Effector memory CD4-positive, alpha-beta T cell (primary cell): ENCODE measurements around the gene SCLY.
"Not testable (repeated sequence)": the region's sequence is repeated elsewhere in the genome, so short reads cannot be mapped to it uniquely, and the experiment has no call there.

Experiments used
- DNase-seq, 3 donors: peaks; one replicate each; pipeline ENCODE4 v3.0.0-alpha.2; 2020
- H3K27ac ChIP-seq: 2 replicates; pipeline ENCODE4 v1.7.0; 2013; ENCODE audit warnings: mild to moderate bottlenecking, low read length, moderate library complexity; ENCODE audit not compliant: insufficient read depth, poor library complexity, severe bottlenecking
- H3K27me3 ChIP-seq: replicated peaks from 2 replicates; pipeline ENCODE4 v1.7.0; 2013; ENCODE audit warnings: mild to moderate bottlenecking, low read length; ENCODE audit not compliant: insufficient read depth, control insufficient read depth, poor library complexity, severe bottlenecking
- H3K36me3 ChIP-seq: 2 replicates; pipeline ENCODE4 v1.7.0; 2013; ENCODE audit warnings: mild to moderate bottlenecking, low read length, moderate library complexity; ENCODE audit not compliant: control insufficient read depth, insufficient read depth
- H3K4me1 ChIP-seq: 2 replicates; pipeline ENCODE4 v1.7.0; 2013; ENCODE audit warnings: low read length, mild to moderate bottlenecking; ENCODE audit not compliant: control insufficient read depth, insufficient read depth, poor library complexity, severe bottlenecking
- H3K4me3 ChIP-seq: 2 replicates; pipeline ENCODE4 v1.7.0; 2013; ENCODE audit warnings: low read length, low read depth, mild to moderate bottlenecking; ENCODE audit not compliant: insufficient read depth, poor library complexity, severe bottlenecking
- H3K9me3 ChIP-seq: 2 replicates; pipeline ENCODE4 v1.7.0; 2013; ENCODE audit warnings: mild to moderate bottlenecking, low read length, moderate library complexity; ENCODE audit not compliant: control insufficient read depth

Gene SCLY

DNA sequence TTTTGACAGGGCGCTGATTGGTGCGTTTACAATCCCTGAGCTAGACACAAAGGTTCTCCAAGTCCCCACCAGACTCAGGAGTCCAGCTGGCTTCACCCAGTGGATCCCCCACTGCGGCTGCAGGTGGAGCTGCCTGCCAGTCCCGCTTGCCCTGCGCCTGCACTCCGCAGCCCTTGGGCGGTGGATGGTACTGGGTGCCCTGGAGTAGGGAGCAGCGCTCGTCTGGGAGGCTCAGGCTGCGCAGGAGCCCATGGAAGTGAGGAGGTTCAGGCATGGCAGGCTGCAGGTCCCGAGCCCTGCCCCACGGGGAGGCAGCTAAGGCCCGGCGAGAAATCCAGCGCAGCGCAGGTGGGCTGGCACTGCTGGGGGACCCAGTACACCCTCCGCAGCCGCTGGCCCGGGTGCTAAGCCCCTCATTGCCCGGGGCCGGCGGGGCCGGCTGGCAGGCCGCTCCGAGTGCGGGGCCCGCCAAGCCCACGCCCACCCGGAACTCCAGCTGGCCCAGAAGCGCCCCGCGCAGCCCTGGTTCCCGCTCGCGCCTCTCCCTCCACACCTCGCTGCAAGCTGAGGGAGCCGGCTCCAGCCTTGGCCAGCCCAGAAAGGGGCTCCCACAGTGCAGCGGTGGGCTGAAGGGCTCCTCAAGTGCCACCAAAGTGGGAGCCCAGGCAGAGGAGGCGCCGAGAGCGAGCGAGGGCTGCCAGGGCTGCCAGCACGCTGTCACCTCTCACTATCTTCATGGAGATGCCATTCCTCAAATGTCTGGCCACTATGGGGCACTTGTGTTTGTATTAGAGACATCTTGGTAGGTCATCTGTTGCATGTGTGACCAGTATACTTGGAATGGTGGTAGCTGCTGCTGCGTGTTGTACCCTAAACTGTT lies 2.9 kb upstream of the SCLY start:
- not testable (repeated sequence) for H3K36me3 ChIP-seq, DNase-seq, H3K4me1 ChIP-seq, H3K27me3 ChIP-seq, H3K4me3 ChIP-seq, H3K9me3 ChIP-seq, H3K27ac ChIP-seq

DNA sequence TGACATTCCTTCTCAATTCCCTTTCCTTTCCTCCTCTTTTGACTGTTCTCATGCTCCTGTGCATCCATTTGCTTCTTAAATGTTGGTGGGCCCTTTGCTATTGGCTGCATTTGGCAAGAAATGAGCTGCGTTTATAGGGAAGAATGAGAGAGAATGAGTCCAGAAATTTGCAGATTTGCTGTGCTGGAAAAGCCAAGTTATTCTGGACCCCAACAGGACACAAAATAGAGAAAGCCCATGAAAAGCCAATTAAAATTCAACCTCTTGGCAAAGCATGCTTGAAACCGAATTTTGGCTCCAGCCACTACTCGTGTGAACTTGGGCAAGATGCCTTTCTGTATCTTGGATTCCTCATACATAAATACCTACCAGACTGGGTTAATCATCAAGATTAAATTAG lies 1.3 kb upstream of the SCLY start:
- Histone ChIP-seq H3K4me3 (no peak overlapping the region), H3K36me3 (no peaks in the 10 kb centered on the region), H3K9me3 (no peaks in the 10 kb centered on the region), H3K27ac (no peak overlapping the region), H3K27me3 (no peaks in the 10 kb centered on the region), H3K4me1 (peaks cover 8% of the 10 kb centered on the region)
- no peak for DNase-seq

DNA sequence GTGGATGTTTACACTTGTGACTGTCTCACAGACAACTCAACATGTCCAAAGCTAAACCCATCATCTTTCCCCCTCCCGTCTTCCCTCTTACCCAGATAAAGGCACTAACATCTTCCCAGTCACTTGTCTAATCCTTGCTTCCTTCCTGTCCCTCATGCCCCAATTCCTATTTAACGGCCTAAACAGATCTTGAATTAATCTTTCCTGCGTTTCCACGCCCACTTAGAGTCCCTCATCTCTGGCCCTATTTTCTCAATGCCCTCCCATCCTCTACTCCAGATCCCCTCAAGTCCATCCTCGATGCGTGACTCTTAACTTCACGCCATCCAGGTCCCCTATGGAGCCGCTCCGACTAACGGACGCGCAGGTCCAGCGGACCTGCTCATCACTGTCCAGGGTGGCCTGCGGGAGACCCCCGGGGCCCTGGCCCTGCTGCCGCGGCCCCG lies 682 bp upstream of the SCLY start:
- no peaks in the 10 kb centered on the region for H3K27me3 ChIP-seq
- H3K4me1 ChIP-seq = peaks cover 8% of the 10 kb centered on the region
- H3K36me3 ChIP-seq = no peaks in the 10 kb centered on the region
- no peaks in the 10 kb centered on the region for H3K9me3 ChIP-seq
- no peak for DNase-seq
- H3K4me3 ChIP-seq = peak overlapping the region; percentile 64
- peak overlapping the region; percentile 68 for H3K27ac ChIP-seq

DNA sequence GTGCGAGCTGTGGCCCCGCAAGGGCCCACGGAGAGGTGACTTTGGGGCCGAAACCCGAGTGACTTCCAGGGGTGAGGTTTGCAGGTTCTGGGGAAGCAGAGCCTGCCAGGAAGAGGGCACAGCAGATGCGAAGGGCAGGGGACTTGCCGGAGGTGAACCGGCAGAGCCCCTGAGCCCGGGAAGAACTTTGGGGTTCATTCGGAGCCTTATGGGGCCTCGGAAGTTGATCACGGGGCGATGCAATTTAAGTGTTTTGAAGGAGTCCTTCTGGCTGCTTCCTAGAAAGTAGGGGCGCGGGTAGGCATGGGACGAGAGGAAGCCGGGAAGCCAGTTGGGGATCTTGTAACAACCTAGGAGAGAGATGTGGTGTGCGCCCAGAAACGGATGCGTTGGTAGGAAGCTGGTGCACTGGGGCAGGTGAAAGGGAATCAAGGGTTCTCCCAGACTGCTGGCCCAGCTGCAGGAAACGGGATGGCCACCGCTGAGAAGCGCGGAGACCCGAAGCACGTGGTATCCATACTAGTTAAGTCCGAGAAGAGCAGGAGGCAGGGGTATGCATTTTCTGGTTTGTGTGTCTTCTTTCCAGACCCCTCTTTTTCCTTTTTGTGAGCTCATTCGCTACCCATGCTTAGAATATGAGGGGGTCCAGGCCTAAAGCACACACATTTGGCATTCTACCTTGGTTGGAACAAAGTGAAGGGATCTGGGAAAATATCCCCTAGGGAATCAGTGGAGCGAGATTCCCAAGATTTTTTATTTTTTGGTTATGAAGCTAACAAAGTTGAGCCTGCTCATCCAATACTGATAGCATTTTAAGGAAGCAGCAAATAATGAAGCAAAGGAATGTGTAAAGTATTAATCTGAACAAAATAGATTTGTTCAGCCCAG lies 758 bp downstream of the SCLY start:
- H3K27me3 ChIP-seq = no peaks in the 10 kb centered on the region
- peak overlapping the region; percentile 47 for H3K27ac ChIP-seq
- H3K4me3 ChIP-seq = peak overlapping the region; percentile 79
- no peaks in the 10 kb centered on the region for H3K9me3 ChIP-seq
- peak in 1 of 3 donors; percentile 16 for DNase-seq
- H3K4me1 ChIP-seq = peaks cover 8% of the 10 kb centered on the region
- peaks cover under 1% of the 10 kb centered on the region for H3K36me3 ChIP-seq

DNA sequence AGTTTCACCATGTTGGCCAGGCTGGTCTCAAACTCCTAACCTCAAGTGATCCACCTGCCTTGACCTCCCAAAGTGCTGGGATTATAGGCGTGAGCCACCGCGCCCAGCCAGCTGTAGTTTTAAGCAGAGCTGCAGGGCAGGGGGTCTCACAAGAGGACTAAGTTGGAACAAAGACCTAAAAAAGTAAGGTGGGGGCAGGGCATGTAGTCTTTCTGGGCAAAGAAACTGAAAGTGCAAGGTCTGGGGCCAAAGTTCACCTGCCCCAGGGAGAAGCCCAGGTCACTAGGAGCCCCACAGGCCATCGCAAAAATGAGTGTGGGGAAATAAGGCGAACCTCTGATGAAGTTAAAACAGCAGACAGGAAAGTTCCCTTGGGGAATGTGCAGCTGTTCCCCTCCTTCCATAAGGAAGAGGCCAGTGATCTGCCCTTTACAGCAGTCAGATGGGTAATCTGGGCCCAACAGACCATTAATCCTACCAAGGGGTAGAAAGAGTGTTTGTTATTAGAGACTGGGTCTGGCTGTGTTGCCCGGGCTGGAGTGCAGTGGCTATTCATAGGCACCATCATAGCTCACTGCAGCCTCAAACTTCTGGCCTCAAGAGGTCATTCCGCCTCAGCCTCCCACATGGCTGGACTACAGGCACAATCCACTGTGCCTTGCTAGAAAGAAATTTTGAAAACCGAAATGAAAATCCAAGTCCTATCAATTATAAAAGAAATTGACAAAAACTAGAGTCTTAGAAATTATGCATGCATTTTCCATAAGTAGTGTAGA lies 2.8 kb downstream of the SCLY start:
- Histone ChIP-seq H3K9me3 (no peaks in the 10 kb centered on the region), H3K27ac (no peak overlapping the region), H3K4me3 (no peak overlapping the region), H3K36me3 (peaks cover 3% of the 10 kb centered on the region), H3K27me3 (no peaks in the 10 kb centered on the region), H3K4me1 (peaks cover 15% of the 10 kb centered on the region)
- no peak for DNase-seq

DNA sequence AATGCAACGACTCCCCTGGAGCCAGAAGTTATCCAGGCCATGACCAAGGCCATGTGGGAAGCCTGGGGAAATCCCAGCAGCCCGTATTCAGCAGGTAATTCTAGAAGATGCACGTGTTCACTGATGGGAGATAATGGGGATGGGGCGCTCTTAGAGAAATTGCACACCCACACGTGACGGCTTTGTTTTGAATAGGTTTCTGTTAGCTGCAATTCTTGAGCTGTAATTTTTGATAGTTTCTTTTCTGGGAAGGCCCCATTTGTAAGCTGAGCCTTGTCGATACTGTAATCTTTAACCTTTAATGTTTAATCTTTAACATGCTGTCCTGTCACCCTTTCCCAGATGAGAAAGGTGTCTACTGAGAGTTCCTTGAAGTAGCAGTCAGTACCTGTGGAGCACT lies 3.6 kb downstream of the SCLY start:
- Histone ChIP-seq H3K27me3 (no peaks in the 10 kb centered on the region), H3K4me1 (peaks cover 21% of the 10 kb centered on the region), H3K36me3 (peaks cover 3% of the 10 kb centered on the region), H3K4me3 (no peak overlapping the region), H3K9me3 (no peaks in the 10 kb centered on the region), H3K27ac (no peak overlapping the region)
- DNase-seq = no peak

DNA sequence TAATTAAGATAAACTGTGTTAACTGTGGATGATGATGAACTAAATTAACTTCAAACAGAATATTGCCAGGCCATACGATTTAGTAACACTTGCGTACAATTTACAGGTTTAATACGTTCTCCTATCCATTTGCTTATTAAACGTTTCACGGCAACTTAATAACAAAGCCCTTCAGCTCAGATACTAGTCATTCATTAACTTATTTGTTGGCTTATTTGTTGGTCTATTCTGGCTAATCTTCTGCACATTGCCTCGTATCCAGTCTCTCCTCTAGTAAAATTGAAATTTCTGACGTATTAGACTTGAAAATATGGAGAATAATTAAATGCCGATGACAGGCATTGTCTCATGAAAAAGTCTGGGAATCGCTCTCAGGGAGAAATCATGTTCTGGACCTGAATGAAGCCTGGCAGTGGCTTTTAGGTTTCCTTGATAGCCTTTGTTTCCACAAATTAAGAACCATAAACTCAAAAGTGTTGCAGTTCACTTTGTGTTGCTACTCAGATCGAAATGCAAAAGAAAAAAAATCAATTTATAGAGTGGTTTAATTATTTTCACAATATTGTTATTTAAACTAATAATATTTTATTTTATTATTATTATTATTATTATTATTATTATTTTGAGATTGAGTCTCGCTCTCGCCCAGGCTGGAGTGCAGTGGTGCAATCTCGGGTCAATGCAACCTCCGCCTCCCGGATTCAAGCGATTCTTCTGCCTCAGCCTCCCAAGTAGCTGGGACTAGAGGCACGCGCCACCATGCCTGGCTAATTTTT lies 4.5 kb downstream of the SCLY start:
- Histone ChIP-seq H3K36me3 (peaks cover 3% of the 10 kb centered on the region), H3K4me3 (no peak overlapping the region), H3K9me3 (no peaks in the 10 kb centered on the region), H3K4me1 (peaks cover 30% of the 10 kb centered on the region), H3K27me3 (no peaks in the 10 kb centered on the region), H3K27ac (no peak overlapping the region)
- DNase-seq = no peak

DNA sequence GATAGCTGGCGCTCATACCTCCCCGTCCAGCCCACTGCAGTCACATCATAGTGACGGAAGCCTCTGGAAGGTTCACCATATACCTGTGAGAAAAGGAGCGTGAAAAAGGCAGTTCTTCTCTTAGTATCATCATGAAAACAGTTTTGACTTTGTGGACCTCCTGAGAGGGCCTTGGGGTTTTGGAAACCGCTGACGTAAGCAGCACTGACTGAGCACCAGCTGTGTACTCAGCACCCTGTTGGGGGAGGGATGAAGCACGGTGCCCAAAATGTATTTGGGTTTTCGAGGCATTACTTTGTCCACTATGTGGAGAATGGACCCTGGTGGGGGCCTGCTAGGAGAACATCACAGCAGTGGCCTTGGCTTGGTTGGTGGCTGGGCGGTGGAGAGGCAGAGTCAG lies 5.4 kb downstream of the SCLY start:
- Histone ChIP-seq H3K27ac (no peak overlapping the region), H3K4me1 (peaks cover 31% of the 10 kb centered on the region), H3K4me3 (no peak overlapping the region), H3K27me3 (no peaks in the 10 kb centered on the region), H3K36me3 (peaks cover 3% of the 10 kb centered on the region), H3K9me3 (no peaks in the 10 kb centered on the region)
- no peak for DNase-seq

DNA sequence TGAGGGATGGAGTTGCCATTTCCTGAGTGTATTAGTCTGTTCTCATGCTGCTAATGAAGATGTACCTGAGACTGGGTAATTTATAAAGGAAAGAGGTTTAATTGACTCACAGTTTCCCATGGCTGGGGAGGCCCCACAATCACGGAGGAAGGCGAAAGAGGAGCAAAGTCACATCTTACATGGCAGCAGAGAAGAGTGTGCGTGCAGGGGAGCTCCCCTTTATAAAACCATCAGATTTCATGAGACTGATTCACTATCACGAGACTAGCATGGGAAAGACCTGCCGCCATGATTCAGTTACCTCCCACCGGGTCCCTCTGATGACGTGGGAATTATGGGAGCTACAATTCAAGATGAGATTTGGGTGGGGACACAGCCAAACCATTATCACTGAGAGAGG lies 5.9 kb downstream of the SCLY start:
- H3K4me1 ChIP-seq = peaks cover 26% of the 10 kb centered on the region
- not testable (repeated sequence) for H3K9me3 ChIP-seq, DNase-seq, H3K27me3 ChIP-seq, H3K4me3 ChIP-seq, H3K27ac ChIP-seq, H3K36me3 ChIP-seq
